ENCODE measurements around the gene RASA3.
A peak's percentile ranks its signal among the peaks of the same experiment; 100 is the strongest.
"Not testable (repeated sequence)": the region's sequence is repeated elsewhere in the genome, so short reads cannot be mapped to it uniquely, and the experiment has no call there.

RASA3 gene

DNA sequence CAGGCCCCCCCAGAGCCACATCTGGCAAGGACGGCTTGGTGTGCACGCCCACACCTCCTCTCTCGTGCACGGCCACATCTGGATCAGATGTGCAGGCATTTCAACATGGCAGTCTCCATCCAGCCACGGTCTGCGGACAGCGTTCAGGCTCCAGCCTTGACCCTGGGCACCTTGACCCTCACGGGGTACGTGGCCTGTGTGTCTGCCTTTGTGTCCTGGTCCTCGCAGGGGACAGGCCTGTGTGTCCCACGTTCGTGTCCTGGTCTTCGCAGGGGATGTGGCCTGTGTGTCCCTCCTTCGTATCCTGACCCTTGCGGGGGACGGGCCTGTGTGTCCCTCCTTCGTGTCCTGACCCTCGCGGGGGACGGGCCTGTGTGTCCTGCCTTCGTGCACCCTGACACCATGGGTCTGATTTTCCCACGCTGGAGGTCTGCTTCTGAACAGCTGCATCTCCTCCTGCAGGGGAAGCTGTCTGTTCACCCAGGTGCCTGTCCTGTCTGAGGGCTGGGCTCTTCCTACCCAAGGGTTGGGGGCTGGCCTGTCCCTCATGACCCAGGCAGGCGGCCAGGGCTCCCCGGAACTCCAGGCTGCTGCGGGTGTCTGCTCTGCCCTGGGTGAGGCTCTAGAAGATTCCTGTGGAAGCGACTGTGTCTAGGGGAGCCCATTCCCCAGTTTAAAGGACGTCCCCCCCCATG, 25.3 kb downstream of the RASA3 start:
- TF ChIP-seq, protein P1, sequence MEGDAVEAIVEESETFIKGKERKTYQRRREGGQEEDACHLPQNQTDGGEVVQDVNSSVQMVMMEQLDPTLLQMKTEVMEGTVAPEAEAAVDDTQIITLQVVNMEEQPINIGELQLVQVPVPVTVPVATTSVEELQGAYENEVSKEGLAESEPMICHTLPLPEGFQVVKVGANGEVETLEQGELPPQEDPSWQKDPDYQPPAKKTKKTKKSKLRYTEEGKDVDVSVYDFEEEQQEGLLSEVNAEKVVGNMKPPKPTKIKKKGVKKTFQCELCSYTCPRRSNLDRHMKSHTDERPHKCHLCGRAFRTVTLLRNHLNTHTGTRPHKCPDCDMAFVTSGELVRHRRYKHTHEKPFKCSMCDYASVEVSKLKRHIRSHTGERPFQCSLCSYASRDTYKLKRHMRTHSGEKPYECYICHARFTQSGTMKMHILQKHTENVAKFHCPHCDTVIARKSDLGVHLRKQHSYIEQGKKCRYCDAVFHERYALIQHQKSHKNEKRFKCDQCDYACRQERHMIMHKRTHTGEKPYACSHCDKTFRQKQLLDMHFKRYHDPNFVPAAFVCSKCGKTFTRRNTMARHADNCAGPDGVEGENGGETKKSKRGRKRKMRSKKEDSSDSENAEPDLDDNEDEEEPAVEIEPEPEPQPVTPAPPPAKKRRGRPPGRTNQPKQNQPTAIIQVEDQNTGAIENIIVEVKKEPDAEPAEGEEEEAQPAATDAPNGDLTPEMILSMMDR (IDR thresholded peaks at IDR 0.05; ENCODE audit: insufficient read depth, low read length, missing control alignments) = no peak
- DNase-seq (ENCODE audit: low read depth, low spot score) = no peak
- ChIA-PET POLR2A (no interaction called here), CTCF (interaction anchor here (1.0 kb wide), 1 partner anchor 8 kb away, joined by 3 read pairs; no protein-coding TSS in a partner anchor)
- H3K4me3 ChIP-seq (ENCODE audit: low read depth, low read length) = no peak overlapping the region

DNA sequence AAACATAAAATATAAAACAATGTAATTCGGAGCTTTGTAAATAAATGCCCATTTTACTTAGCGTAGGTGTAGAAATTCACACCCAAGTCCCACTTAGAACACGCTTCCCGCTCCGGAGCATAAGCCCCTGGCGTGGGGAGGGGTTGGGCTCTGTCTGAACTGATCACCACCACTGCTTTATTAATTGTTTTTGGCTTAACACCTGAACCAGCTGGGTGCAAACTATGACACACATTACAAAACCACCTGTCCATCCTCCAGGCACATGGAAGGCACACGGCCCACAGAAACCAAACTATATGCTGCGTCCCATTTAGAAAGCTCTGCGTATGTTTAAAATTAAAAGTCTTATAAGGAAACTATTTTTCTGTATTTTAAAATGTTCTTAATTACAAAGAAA, 25.9 kb downstream of the RASA3 start:
- H3K4me3 ChIP-seq (ENCODE audit: low read depth, low read length) = no peak overlapping the region
- ChIA-PET POLR2A (no interaction called here), CTCF (interaction anchor here (1.0 kb wide), 2 partner anchors 9 to 68 kb away, joined by 3 read pairs; no protein-coding TSS in a partner anchor)
- TF ChIP-seq, protein P1 (IDR thresholded peaks at IDR 0.05; ENCODE audit: insufficient read depth, low read length, missing control alignments) = no peak
- DNase-seq (ENCODE audit: low read depth, low spot score) = no peak

DNA sequence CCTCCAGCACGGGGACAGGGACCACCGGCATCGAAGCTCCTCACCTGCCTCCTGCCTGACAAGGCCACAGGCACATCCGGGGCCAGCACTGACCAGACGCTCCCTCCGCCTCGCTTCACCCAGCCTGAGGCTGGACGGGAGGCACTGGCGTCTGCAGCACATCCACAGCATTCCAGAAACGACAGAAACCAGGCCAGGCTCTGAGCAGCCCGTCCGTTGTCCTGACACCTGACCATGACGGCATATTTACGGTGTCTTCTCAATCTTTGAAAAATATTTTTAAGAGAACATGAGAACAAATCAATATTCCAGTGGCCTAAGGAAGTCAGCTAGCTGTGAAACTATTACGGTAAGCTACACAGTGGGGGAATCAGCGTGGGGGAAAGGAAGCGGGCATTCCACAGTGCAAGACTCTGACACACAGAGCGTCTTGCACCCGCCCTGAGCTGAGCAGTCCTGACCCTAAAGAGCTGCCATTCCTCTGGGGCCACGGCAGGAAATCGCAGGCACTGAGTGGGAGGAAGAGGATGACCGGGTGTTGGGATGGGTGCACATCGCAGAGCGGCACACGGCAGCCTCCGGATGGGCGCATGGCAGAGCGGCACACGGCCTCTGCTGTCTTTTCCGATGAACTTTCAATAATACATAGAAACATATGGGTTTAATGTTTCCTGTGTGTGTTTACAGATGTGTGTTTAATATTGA, 26.8 kb downstream of the RASA3 start:
- no peak for DNase-seq (ENCODE audit: low read depth, low spot score)
- TF ChIP-seq, protein P1 (IDR thresholded peaks at IDR 0.05; ENCODE audit: insufficient read depth, low read length, missing control alignments) = no peak
- CTCF ChIA-PET = interaction anchor here (1.0 kb wide), 2 partner anchors 11 to 67 kb away, joined by 3 read pairs; no protein-coding TSS in a partner anchor
- peak overlapping the region; percentile 21 for H3K4me3 ChIP-seq (ENCODE audit: low read depth, low read length)
- POLR2A ChIA-PET = interaction anchor here (1.0 kb wide), 1 partner anchor 13 kb away, joined by 8 read pairs; no protein-coding TSS in a partner anchor

DNA sequence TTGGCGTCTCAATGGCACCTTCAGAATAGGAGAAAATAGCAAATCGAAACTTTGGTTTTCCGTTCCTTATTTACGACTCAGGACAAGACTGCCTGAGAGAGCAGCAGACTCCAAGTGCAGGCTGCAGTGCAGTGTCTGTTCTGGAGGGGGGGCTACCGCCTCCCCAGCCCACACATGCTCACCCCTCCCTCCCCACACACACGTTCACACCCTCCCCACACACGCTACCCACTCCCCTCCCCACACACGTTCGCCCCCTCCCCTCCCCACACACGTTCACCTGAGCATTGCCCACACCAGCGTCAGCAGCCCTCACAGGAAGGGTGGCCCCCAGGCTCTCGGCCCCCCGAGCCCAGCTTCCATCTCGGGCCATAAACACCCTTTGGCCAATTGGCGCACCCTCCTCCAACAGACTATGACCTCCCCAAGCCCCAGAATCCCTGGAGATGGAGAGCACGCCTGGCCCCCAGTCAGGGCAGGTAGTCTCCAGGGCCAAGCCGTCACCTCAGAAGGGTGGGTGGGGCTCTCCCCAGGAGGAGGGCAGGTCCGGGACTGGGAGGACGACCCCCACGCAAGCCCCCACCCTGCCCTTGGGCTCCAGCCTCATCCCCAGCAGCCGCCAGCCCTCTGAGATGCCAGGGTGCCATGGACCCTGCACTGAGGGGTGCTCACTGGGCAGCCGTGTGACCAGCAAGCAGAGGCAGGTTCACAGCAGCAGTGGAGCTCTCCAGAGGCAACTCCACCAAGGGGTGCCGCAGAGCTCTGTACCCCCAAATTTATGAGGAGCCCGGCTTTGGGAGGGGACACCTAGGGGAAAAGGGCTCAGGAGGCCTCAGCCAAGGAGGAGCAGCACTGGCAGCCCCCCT, 27.5 kb downstream of the RASA3 start:
- no peak overlapping the region for H3K4me3 ChIP-seq (ENCODE audit: low read depth, low read length)
- DNase-seq (ENCODE audit: low read depth, low spot score) = no peak
- POLR2A ChIA-PET = interaction anchor here (1.0 kb wide), 1 partner anchor 14 kb away, joined by 8 read pairs; no protein-coding TSS in a partner anchor
- CTCF ChIA-PET = interaction anchor here (1.0 kb wide), 1 partner anchor 10 kb away, joined by 3 read pairs; no protein-coding TSS in a partner anchor
- TF ChIP-seq, protein P1 (IDR thresholded peaks at IDR 0.05; ENCODE audit: insufficient read depth, low read length, missing control alignments) = no peak

DNA sequence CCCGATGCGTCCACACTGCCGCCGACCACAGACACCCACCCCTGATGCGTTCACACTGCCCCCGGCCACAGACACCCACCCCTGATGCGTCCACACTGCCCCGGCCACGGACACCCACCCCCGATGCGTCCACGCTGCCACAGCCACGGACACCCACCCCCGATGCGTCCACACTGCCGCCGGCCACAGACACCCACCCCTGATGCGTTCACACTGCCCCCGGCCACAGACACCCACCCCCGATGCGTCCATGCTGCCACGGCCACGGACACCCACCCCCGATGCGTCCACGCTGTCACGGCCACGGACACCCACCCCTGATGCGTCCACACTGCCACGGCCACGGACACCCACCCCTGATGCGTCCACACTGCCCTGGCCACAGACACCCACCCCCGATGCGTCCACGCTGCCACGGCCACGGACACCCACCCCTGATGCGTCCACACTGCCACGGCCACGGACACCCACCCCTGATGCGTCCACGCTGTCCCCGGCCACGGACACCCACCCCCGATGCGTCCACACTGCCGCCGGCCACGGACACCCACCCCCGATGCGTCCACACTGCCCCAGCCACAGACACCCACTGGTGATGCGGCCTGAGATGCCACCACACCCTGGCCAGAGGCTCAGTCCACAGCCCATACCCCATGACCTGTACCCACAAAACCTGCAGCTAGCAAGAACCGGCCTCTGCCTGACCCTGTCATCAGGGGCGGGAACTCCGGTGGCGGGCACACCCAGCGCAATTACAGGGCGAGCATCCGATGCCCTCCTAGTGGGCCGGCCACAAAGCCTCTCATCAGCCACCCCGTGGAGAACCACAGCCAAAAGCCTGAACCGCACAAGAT, 28.4 kb downstream of the RASA3 start:
- ChIA-PET CTCF (no interaction called here), POLR2A (no interaction called here)
- TF ChIP-seq, protein P1 (IDR thresholded peaks at IDR 0.05; ENCODE audit: insufficient read depth, low read length, missing control alignments) = no peak
- DNase-seq (ENCODE audit: low read depth, low spot score) = no peak
- no peak overlapping the region for H3K4me3 ChIP-seq (ENCODE audit: low read depth, low read length)

DNA sequence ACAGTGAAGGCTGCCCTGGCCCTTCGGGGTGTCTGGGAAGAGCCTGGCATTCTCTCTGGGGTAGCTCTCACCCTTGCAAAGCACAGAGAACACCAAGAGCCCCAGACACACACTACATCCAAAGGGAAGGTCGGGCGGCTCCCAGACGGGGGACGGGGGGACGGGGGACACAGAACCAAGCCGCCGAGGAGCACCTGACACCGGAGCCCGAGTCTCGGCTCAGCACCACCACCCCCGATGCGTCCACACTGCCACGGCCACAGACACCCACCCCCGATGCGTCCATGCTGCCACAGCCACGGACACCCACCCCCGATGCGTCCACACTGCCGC, 29.2 kb downstream of the RASA3 start:
- CTCF ChIA-PET; DNase-seq (ENCODE audit: low read depth, low spot score); H3K4me3 ChIP-seq (ENCODE audit: low read depth, low read length): not testable (repeated sequence)
- POLR2A ChIA-PET = interaction anchor here (0.6 kb wide), 1 partner anchor 38 kb away, joined by 3 read pairs; no protein-coding TSS in a partner anchor

Data from AG04449 (cell line).